Progenitor cell of endocrine pancreas (in vitro differentiated cells): ENCODE results near the gene IGFLR1. TPM values are rescaled to one million over a fixed set of nuclear protein-coding genes. Genes with fewer than 3 reads are reported as not detected.

ENCODE experiments used
- DNase-seq: peaks from one replicate; pipeline ENCODE4 v3.0.0; 2021; ENCODE audit warnings: low spot score; ENCODE audit not compliant: unreplicated experiment
- H3K27ac Mint-ChIP-seq: 2 replicates; pipeline ENCODE4 v1.8.0; 2021; ENCODE audit warnings: mild to moderate bottlenecking, moderate library complexity, mixed read lengths
- H3K27me3 Mint-ChIP-seq: 2 replicates; pipeline ENCODE4 v1.8.0; 2021; ENCODE audit warnings: mixed read lengths
- H3K36me3 Mint-ChIP-seq: 2 replicates; pipeline ENCODE4 v1.8.0; 2022; ENCODE audit warnings: mixed read lengths; ENCODE audit not compliant: insufficient read depth
- H3K4me1 Mint-ChIP-seq: 2 replicates; pipeline ENCODE4 v1.8.0; 2021; ENCODE audit warnings: low read depth, mixed read lengths
- H3K4me3 Mint-ChIP-seq: 2 replicates; pipeline ENCODE4 v1.8.0; 2021; ENCODE audit warnings: low read depth, mild to moderate bottlenecking, moderate library complexity, mixed read lengths
- H3K9me3 Mint-ChIP-seq: 2 replicates; pipeline ENCODE4 v1.8.0; 2021; ENCODE audit warnings: low read depth, mixed read lengths
- total RNA-seq: library from RNA; stranded (reverse); gene quantifications from 2 replicates; pipeline ENCODE4 v1.2.1, GENCODE V29; 2021
- TF ChIP-seq, protein P1 (sequence below): fragments of 200-600 bp; sonication (generic); IDR thresholded peaks from one replicate; pipeline ENCODE4 v1.5.0; 2021; ENCODE audit warnings: antibody characterized with exemption, mild to moderate bottlenecking; ENCODE audit not compliant: unreplicated experiment

Gene IGFLR1
- total RNA-seq, 1 donor from 2014 or later: 5.1 TPM

DNA sequence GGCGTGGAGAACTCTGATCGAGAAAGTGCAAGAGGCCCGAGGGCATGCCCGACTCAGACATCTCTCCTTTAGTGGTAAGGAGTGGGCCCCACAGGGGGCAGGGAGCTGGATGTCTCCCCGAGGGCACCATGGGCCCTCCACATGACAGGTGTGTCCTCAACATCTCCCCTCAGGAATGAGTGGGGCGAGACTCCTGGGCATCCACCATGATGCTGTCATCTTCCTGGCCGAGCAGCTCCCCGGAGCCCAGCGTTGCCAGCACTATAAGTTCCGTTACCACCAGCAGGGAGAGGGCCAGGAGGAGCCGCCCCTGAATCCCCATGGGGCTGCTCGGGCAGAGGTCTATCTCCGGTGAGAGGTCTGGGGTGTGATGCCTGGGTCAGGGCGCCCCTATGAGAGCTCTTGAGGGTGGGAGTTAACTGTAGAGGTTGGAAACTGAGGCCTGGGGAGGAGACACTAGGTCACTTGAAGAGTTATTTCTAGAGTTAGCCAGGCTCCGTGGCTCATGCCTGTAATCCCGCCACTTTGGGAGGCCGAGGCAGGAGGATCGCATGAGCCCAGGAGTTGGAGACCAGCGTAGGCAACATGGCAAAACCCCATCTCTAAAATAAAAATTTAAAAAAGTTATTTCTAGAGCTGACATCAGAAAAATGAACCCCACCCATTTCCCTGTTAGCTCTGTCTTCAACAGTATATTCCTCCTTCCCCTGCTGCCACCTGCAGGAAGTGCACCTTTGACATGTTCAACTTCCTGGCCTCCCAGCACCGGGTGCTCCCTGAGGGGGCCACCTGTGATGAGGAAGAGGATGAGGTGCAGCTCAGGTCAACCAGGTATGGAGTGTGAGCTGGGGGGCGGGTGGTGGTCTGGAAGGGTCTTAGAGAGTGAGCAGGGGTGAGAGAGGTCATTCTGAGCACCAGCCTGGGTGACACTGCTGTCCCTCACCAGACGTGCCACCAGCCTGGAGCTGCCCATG is 5.1 kb downstream of the IGFLR1 start:
- TF ChIP-seq, protein P1, sequence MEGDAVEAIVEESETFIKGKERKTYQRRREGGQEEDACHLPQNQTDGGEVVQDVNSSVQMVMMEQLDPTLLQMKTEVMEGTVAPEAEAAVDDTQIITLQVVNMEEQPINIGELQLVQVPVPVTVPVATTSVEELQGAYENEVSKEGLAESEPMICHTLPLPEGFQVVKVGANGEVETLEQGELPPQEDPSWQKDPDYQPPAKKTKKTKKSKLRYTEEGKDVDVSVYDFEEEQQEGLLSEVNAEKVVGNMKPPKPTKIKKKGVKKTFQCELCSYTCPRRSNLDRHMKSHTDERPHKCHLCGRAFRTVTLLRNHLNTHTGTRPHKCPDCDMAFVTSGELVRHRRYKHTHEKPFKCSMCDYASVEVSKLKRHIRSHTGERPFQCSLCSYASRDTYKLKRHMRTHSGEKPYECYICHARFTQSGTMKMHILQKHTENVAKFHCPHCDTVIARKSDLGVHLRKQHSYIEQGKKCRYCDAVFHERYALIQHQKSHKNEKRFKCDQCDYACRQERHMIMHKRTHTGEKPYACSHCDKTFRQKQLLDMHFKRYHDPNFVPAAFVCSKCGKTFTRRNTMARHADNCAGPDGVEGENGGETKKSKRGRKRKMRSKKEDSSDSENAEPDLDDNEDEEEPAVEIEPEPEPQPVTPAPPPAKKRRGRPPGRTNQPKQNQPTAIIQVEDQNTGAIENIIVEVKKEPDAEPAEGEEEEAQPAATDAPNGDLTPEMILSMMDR: peak; percentile 21
- H3K27ac Mint-ChIP-seq: no peak overlapping the region
- no peaks in the 10 kb centered on the region for H3K9me3 Mint-ChIP-seq

DNA sequence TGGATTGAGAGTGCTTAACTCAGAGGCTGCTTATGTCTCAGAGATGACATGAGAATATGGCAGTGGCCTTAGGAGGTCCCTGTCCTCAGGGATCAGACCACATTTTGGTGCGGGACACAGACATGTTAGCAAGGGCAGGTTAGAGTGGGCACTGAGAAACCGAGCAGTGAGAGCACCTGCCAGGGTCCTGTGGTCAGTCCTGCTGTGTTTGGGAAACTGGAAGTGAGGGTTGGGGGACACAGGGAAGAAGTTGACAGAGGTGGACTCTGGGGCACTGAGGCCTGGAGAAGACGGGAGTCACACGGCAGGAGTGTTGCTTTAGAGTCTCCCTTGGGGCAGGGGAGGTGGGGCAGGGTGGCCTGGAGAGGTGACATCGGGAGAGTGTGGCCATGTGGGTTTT is 7.4 kb downstream of the IGFLR1 start:
- TF ChIP-seq, protein P1: no peak
- Mint-ChIP-seq H3K27ac (no peak overlapping the region), H3K9me3 (no peaks in the 10 kb centered on the region), H3K4me1 (peaks cover 1% of the 10 kb centered on the region), H3K27me3 (no peaks in the 10 kb centered on the region), H3K4me3 (no peak overlapping the region), H3K36me3 (peaks cover 28% of the 10 kb centered on the region)
- DNase-seq: no peak

More for the DNA sequence above, 5.1 kb downstream of the IGFLR1 start:
- Mint-ChIP-seq H3K36me3 (peaks cover 19% of the 10 kb centered on the region), H3K4me3 (no peak overlapping the region), H3K4me1 (peaks cover 3% of the 10 kb centered on the region), H3K27me3 (no peaks in the 10 kb centered on the region)
- DNase-seq: no peak

- DNase-seq: no peak
- no peaks in the 10 kb centered on the region for H3K27me3 Mint-ChIP-seq
- no peaks in the 10 kb centered on the region for H3K4me1 Mint-ChIP-seq
- no peak overlapping the region for H3K4me3 Mint-ChIP-seq
- no peak overlapping the region for H3K27ac Mint-ChIP-seq
- H3K9me3 Mint-ChIP-seq: no peaks in the 10 kb centered on the region
- TF ChIP-seq, protein P1: no peak
- H3K36me3 Mint-ChIP-seq: peaks cover 32% of the 10 kb centered on the region
Measured at GRCh38 chr19:35734273-35734672, 8.0 kb downstream of the IGFLR1 start.

GRCh38 chr19:35733180-35734125 is 8.8 kb downstream of the IGFLR1 start:
- H3K27me3 Mint-ChIP-seq: no peaks in the 10 kb centered on the region

More at GRCh38 chr19:35733180-35734125, 8.8 kb downstream of the IGFLR1 start:
- Mint-ChIP-seq H3K4me1 (no peaks in the 10 kb centered on the region), H3K9me3 (no peaks in the 10 kb centered on the region), H3K4me3 (no peak overlapping the region), H3K27ac (no peak overlapping the region), H3K36me3 (peaks cover 32% of the 10 kb centered on the region)
- DNase-seq: no peak
- TF ChIP-seq, protein P1: no peak
